PC-3 (cell line): ENCODE measurements around the gene HNRNPA3.

Experiments
- CTCF ChIP-seq: fragments of 300-600 bp; sonication (generic); conservative IDR thresholded peaks from 2 replicates; pipeline ENCODE4 v1.5.1; 2017; ENCODE audit warnings: antibody characterized with exemption, low read depth, mild to moderate bottlenecking, low read length
- EZH2 ChIP-seq: fragments of 300-600 bp; sonication (generic); IDR thresholded peaks from one replicate; pipeline ENCODE4 v1.6.1; 2017; ENCODE audit warnings: antibody characterized with exemption, mild to moderate bottlenecking, low read length; ENCODE audit not compliant: unreplicated experiment
- EZH2phosphoT487 ChIP-seq: fragments of 300-600 bp; sonication (generic); IDR thresholded peaks from 2 replicates; pipeline ENCODE4 v1.6.1; 2018; ENCODE audit warnings: mild to moderate bottlenecking, antibody characterized with exemption, low read length, borderline replicate concordance

- no peak for TF ChIP-seq CTCF
- no peak for TF ChIP-seq EZH2
- no peak for TF ChIP-seq EZH2phosphoT487
Observed at GRCh38 chr2:177179227-177179626, 33.4 kb upstream of the HNRNPA3 start.
